ENCODE measurements around the gene OBSCN. TPM values are rescaled to one million over a fixed set of nuclear protein-coding genes. Genes with fewer than 3 reads are reported as not detected.

The OBSCN gene
- total RNA-seq, 1 donor from 2014 or later = 74.1 TPM

- no peak for DNase-seq (ENCODE audit: low read depth)
Measured at GRCh38 chr1:228402641-228403025, 194.8 kb downstream of the OBSCN start.

- no peak for DNase-seq (ENCODE audit: low read depth)
Measured at GRCh38 chr1:228403231-228403631, 195.4 kb downstream of the OBSCN start.

GRCh38 chr1:228404107-228404720, 196.4 kb downstream of the OBSCN start:
- no peak for DNase-seq (ENCODE audit: low read depth)

DNA sequence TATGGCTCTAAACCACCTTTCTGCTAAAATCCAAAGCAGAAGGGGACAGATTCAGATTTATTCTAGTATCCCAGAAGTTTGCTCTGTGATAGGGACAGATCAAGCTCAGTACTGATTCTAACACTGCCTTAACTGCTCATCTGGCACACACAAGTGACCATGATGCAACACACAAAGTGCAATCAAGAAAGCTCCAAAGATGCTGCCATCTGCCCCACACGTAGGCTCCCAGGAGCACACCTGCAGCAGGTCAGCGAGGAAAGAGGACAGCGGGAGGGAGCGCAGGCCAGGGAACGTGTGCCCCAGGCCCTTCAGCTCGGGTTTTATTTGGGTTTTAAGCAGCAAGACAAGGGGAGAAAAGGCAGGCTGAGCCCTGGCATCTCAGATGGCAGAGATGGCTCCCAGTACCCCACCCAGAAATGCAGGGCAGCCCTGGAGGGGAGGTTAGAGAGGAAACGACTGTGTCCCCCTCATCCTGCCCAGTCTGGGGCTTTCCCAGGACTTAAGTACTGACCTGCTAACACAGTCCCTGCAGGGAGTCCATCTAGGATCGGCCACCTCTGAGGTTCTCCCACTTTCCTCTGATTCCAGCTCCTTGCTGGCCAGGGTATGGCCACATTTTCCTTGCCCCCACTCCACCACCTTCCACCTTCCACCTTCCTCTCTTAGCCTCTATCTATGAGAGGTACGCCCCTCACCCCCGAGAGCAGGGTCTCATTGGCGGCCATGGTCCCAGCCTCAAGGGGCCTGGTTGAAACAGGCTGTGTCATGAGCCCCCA, 197.5 kb downstream of the OBSCN start:
- no peak for DNase-seq (ENCODE audit: low read depth)

DNA sequence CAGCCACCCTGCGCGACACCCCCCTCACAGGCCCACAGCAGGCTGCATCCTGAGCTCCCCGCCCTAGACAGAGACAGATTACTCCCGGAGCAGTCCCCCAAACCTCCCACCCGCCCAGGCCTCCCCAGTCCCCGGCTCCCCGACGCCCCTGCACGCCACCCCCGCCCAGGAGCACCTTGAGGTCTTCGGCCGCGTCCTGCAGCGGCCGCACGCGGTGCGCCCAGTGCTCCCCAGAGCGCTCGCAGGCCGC, 198.1 kb downstream of the OBSCN start:
- no peak for DNase-seq (ENCODE audit: low read depth)

- no peak for DNase-seq (ENCODE audit: low read depth)
Measured at GRCh38 chr1:228407106-228408040, 199.5 kb downstream of the OBSCN start.

GRCh38 chr1:228408041-228408868, 200.4 kb downstream of the OBSCN start:
- no peak for DNase-seq (ENCODE audit: low read depth)

DNA sequence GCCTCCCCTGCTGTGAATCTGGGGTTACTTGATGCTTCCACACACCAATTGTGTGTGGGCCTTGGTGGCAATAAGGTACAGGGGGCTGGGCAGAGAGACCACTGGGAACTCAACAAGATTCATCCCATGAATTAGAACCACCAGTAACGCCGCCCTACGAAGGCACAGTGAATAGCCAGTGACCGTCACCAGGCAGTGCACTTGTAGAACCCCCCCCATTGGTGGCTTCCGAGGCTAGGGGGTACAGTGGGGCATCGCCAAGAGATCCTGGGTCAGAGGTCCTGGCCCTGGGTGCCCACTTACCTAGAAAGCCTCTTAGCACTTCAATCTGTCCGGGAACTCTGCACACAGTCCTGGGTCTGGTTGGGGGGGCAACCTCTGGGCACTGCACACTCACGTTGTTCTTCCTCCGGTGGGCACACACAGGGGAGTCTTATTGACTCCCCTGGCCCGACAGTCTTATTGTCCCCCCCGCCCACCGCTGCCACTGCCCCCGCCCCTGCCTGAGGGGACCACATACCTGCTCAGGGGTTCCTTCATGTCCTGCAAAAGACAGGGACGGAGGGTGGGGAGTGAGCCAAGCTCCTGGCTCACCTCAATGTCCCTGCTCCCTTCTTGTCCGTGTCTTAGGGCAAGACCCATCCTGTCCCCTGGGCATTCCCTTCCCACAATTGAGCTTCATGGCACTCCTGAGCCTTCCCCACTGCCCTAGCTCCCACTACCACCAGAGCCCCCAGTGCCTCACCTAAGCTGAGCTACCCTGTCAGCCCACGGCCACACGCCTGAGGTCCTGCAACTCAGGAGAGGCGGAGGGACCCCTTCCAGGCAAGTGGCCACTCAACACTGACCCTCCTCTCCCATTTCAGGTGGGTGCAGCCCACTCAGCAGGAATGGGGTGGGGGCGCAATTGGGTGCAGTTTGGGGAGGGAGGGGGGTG, 201.3 kb downstream of the OBSCN start:
- no peak for DNase-seq (ENCODE audit: low read depth)

DNA sequence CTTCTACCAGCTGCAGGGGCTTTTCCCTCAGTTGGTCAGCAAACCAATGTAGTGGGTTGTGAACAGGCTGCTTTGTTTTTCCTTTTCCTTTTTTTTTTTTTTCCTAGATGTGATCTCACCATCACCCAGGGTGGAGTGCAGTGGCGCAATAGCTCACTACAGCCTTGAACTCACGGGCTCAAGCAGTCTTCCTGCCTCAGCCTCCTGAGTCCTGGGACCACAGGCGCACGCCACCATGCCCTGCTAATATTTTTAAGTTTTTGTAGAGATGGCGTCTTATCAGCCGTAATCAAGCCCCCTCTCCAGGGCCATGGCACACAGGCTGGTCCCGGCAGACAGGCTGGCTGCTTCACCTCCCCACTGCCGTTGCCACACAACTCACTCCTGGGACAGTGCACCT, 202.2 kb downstream of the OBSCN start:
- DNase-seq (ENCODE audit: low read depth) = peak; percentile 13

GRCh38 chr1:228410671-228411070, 202.8 kb downstream of the OBSCN start:
- no peak for DNase-seq (ENCODE audit: low read depth)

- DNase-seq (ENCODE audit: low read depth) = no peak
Measured at GRCh38 chr1:228411121-228411520, 203.3 kb downstream of the OBSCN start.

- no peak for DNase-seq (ENCODE audit: low read depth)
Measured at GRCh38 chr1:228411548-228412430, 203.9 kb downstream of the OBSCN start.

GRCh38 chr1:228413241-228414010, 205.6 kb downstream of the OBSCN start:
- no peak for DNase-seq (ENCODE audit: low read depth)

GRCh38 chr1:228414511-228415211, 206.8 kb downstream of the OBSCN start:
- no peak for DNase-seq (ENCODE audit: low read depth)

- DNase-seq (ENCODE audit: low read depth) = no peak
Measured at GRCh38 chr1:228415221-228415620, 207.4 kb downstream of the OBSCN start.

DNA sequence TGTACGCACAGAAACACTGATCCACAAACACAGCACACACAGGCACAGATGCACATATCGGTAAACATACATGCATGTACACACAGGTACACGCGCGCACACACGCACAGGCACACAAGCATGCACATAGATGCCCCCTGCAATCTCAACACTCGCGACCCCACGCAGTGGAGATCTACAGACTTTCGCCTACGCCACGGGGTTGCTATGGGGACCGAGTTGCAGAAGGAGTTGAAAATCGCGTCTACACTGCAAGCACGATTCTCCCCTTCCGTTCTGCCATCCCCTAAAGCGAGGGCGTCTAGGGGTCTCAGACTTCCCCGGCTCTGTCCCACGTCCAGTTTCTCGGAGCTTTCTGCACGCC, 208.0 kb downstream of the OBSCN start:
- no peak for DNase-seq (ENCODE audit: low read depth)

DNA sequence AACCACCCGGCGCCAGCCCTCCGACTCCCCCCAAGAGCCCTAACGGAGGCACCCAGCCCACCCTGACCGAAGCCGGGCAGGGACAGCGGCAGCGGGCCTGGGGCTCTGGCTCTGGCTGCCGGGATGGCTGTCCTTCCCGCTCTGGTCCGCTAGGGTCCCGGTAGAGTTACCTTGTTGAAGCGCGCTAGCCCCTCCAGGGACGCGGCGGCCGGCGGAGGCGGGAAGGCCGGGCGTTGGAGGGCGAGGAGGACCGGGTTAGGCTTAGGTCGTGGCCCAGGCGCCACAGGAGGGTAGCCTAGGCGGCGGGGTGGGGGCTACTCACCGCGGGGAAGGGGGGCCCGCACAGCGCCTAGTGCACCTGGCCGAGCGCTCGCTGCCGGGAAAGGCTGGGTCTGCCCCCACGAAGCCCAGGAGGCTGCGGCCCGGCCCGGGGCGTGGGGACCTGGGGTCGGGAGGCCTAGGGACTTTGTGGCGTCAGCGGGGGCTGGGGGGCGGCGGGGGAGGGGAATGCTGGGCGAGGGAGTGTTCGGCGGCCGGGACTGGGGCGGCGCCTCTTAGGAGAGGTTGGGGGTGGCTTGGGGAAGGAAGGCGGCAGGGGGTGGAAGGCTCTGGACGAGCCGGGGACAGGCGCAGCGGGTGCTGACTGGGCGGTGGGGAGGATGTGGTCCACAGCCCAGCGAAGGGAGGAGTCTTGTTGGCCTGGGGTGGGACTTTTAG, 208.5 kb downstream of the OBSCN start, which contains the start of gene TRIM17:
Gene TRIM17 (minus strand): TSS at position 645 of the 717 bp plus-strand sequence. CDS start 1,789 bp downstream, outside the sequence.
- DNase-seq (ENCODE audit: low read depth) = no peak

DNA sequence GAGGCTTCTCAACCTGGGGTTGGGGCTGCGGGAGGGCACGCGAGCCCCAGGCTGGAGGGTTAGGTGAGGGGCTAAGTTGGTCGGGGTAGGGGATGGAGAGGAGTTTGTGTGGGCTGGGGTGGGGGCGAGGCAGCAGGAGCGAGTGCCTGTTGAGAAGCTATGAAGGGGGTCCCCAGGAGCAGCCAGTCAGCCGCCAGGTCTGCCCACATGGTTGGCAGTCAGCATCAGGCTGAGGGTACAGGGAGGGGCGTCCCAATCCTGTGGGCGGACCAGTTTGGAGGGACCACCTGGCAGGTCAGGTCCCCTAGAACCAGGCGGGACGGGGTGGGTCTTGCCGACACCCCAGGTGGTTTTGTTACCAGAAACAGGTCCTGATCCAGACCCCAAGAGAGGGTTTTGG, 209.2 kb downstream of the OBSCN start:
- DNase-seq (ENCODE audit: low read depth) = no peak

Data from renal cortical epithelial cell (primary cell).